GM10266 (cell line): ENCODE results near the gene NAA40.
A peak's percentile ranks its signal among the peaks of the same experiment; 100 is the strongest.

Experiments used
- DNase-seq: peaks from one replicate; pipeline ENCODE4 v3.0.0; 2012; ENCODE audit errors: extremely low spot score
- CTCF ChIP-seq: IDR thresholded peaks from 2 replicates; pipeline ENCODE4 v1.5.1; 2012; ENCODE audit warnings: mild to moderate bottlenecking, low read depth; ENCODE audit not compliant: control insufficient read depth, insufficient read depth; ENCODE audit errors: missing control alignments

The NAA40 gene

GRCh38 chr11:63974259-63975143 is 35.7 kb downstream of the NAA40 start, which contains the start of gene COX8A:
Gene COX8A (plus strand): TSS chr11:63974620. CDS start chr11:63974681, 61 bp downstream.
- peak; percentile 97 for DNase-seq
- peak; percentile 7 for TF ChIP-seq CTCF

GRCh38 chr11:63978551-63979239 is 39.9 kb downstream of the NAA40 start:
- no peak for DNase-seq
- no peak for TF ChIP-seq CTCF

- no peak for TF ChIP-seq CTCF
- DNase-seq, result no peak
These were observed 40.6 kb downstream of the NAA40 start for GRCh38 chr11:63979426-63979825.

GRCh38 chr11:63985812-63986155 is 47.0 kb downstream of the NAA40 start:
- DNase-seq, result peak; percentile 75

GRCh38 chr11:63986156-63986931 is 47.5 kb downstream of the NAA40 start, which contains the start of gene OTUB1:
Gene OTUB1 (plus strand): TSS chr11:63986438. CDS start chr11:63986457, 19 bp downstream.
- no peak for TF ChIP-seq CTCF
- DNase-seq, result peak; percentile 94

More at GRCh38 chr11:63985812-63986155, 47.0 kb downstream of the NAA40 start:
- no peak for TF ChIP-seq CTCF

- DNase-seq, result no peak
- no peak for TF ChIP-seq CTCF
These were observed 48.2 kb downstream of the NAA40 start for GRCh38 chr11:63986932-63987513.
